KMS-11 (cell line): ENCODE results near the gene FKBP8.
"Not testable (repeated sequence)": the region's sequence is repeated elsewhere in the genome, so short reads cannot be mapped to it uniquely, and the experiment has no call there.

Source experiments
- H2AFZ ChIP-seq: fragments of 200-600 bp; sonication (generic); 2 replicates; pipeline ENCODE4 v1.6.1; 2016; ENCODE audit warnings: antibody characterized with exemption, mixed run types, low read depth
- H3K27ac ChIP-seq: fragments of 200-600 bp; sonication (generic); 2 replicates; pipeline ENCODE4 v1.6.1; 2016; ENCODE audit warnings: mild to moderate bottlenecking, mixed run types
- H3K27me3 ChIP-seq: fragments of 200-600 bp; sonication (generic); 2 replicates; pipeline ENCODE4 v1.6.1; 2017; ENCODE audit warnings: mild to moderate bottlenecking, low read depth, mixed run types, moderate library complexity; ENCODE audit not compliant: insufficient read depth
- H3K36me3 ChIP-seq: fragments of 200-600 bp; sonication (generic); 2 replicates; pipeline ENCODE4 v1.6.1; 2017; ENCODE audit warnings: mild to moderate bottlenecking, mixed run types; ENCODE audit not compliant: insufficient read depth
- H3K4me1 ChIP-seq: fragments of 200-600 bp; sonication (generic); 2 replicates; pipeline ENCODE4 v1.6.1; 2016; ENCODE audit warnings: mild to moderate bottlenecking, low read depth, mixed run types; ENCODE audit not compliant: poor library complexity, severe bottlenecking
- H3K4me2 ChIP-seq: fragments of 200-600 bp; sonication (generic); 2 replicates; pipeline ENCODE4 v1.7.0; 2016; ENCODE audit warnings: mild to moderate bottlenecking, mixed run types
- H3K4me3 ChIP-seq: fragments of 200-600 bp; sonication (generic); IDR thresholded peaks from 2 replicates; pipeline ENCODE4 v1.6.1; 2017; ENCODE audit warnings: low read depth, low read length, mixed read lengths; ENCODE audit not compliant: insufficient read depth
- H3K79me2 ChIP-seq: fragments of 200-600 bp; sonication (generic); 2 replicates; pipeline ENCODE4 v1.6.1; 2016; ENCODE audit warnings: low read depth, mixed run types; ENCODE audit not compliant: insufficient read depth
- H3K9ac ChIP-seq: fragments of 200-600 bp; sonication (generic); 2 replicates; pipeline ENCODE4 v1.6.1; 2016; ENCODE audit warnings: mild to moderate bottlenecking, mixed run types
- H4K20me1 ChIP-seq: fragments of 200-600 bp; sonication (generic); 2 replicates; pipeline ENCODE4 v1.6.1; 2016; ENCODE audit warnings: mild to moderate bottlenecking, mixed run types; ENCODE audit not compliant: insufficient read depth
- CTCF ChIP-seq: fragments of 200-600 bp; sonication (generic); conservative IDR thresholded peaks from 2 replicates; pipeline ENCODE4 v1.6.1; 2017; ENCODE audit warnings: low read depth, mild to moderate bottlenecking, antibody characterized with exemption, low read length, moderate library complexity, mixed read lengths

Gene FKBP8

GRCh38 chr19:18541992-18542940 lies 1.1 kb downstream of the FKBP8 start:
- Histone ChIP-seq H3K36me3 (no peaks in the 10 kb centered on the region), H4K20me1 (no peaks in the 10 kb centered on the region), H3K4me1 (peaks cover 12% of the 10 kb centered on the region), H3K4me3 (no peak overlapping the region), H3K27me3 (no peaks in the 10 kb centered on the region), H3K27ac (peak overlapping the region; percentile 12; the same call in 1 of the 2 replicates), H3K9ac (peak overlapping the region; percentile 39; the same call in 1 of the 2 replicates), H3K79me2 (peaks cover 10% of the 10 kb centered on the region), H2AFZ (no peak overlapping the region), H3K4me2 (peak overlapping the region; percentile 59)
- no peak for TF ChIP-seq CTCF

- Histone ChIP-seq H3K9ac (peak overlapping the region; percentile 39; the same call in 1 of the 2 replicates), H3K4me2 (no peak overlapping the region), H3K27ac (no peak overlapping the region), H3K79me2 (peaks cover 10% of the 10 kb centered on the region), H2AFZ (no peak overlapping the region), H3K4me1 (peaks cover 12% of the 10 kb centered on the region), H4K20me1 (no peaks in the 10 kb centered on the region), H3K36me3 (no peaks in the 10 kb centered on the region), H3K4me3 (no peak overlapping the region), H3K27me3 (no peaks in the 10 kb centered on the region)
- no peak for TF ChIP-seq CTCF
Measured at GRCh38 chr19:18541258-18541991, 1.9 kb downstream of the FKBP8 start.

- H2AFZ ChIP-seq, H4K20me1 ChIP-seq, H3K4me2 ChIP-seq, H3K4me3 ChIP-seq, H3K27ac ChIP-seq, H3K9ac ChIP-seq, H3K27me3 ChIP-seq, H3K36me3 ChIP-seq: not testable (repeated sequence)
- H3K4me1 ChIP-seq, result peaks cover 12% of the 10 kb centered on the region
- H3K79me2 ChIP-seq, result peaks cover 10% of the 10 kb centered on the region
Measured at GRCh38 chr19:18540200-18540599, 3.2 kb downstream of the FKBP8 start.

- H4K20me1 ChIP-seq, result no peaks in the 10 kb centered on the region
- H3K4me2 ChIP-seq, result no peak overlapping the region
- TF ChIP-seq CTCF, result no peak
- no peak overlapping the region for H3K9ac ChIP-seq
- H3K79me2 ChIP-seq, result peaks cover 10% of the 10 kb centered on the region
- H3K4me3 ChIP-seq, result no peak overlapping the region
- H3K4me1 ChIP-seq, result peaks cover 8% of the 10 kb centered on the region
- no peak overlapping the region for H2AFZ ChIP-seq
- no peak overlapping the region for H3K27ac ChIP-seq
- H3K36me3 ChIP-seq, result no peaks in the 10 kb centered on the region
- H3K27me3 ChIP-seq, result no peaks in the 10 kb centered on the region
Measured at GRCh38 chr19:18539372-18539771, 4.0 kb downstream of the FKBP8 start.
